Endothelial cell of umbilical vein (primary cell): Measurements from ENCODE around the gene SLC4A5.

Experiments
- EZH2 ChIP-seq: IDR thresholded peaks from 2 replicates; pipeline ENCODE4 v1.6.1; 2012; ENCODE audit warnings: borderline replicate concordance, low read depth, mild to moderate bottlenecking, moderate library complexity, low read length, inconsistent platforms; ENCODE audit not compliant: severe bottlenecking
- FOS ChIP-seq: IDR thresholded peaks from 2 replicates; pipeline ENCODE4 v1.6.1; 2011; ENCODE audit warnings: mild to moderate bottlenecking, low read length, moderate library complexity, borderline replicate concordance; ENCODE audit not compliant: insufficient read depth
- GATA2 ChIP-seq: IDR thresholded peaks from 2 replicates; pipeline ENCODE4 v1.7.0; 2011; ENCODE audit warnings: low read depth, mild to moderate bottlenecking, moderate library complexity, mixed read lengths, low read length; ENCODE audit not compliant: insufficient read length, insufficient read depth
- MYC ChIP-seq: IDR thresholded peaks from one replicate; pipeline ENCODE4 v1.6.1; 2011; ENCODE audit warnings: mild to moderate bottlenecking, low read depth, low read length
- POLR2A ChIP-seq: IDR thresholded peaks from 2 replicates; pipeline ENCODE4 v1.6.1; 2012; ENCODE audit warnings: low read depth, mild to moderate bottlenecking, control low read depth, low read length
- POLR2AphosphoS5 ChIP-seq: IDR thresholded peaks from 2 replicates; pipeline ENCODE4 v1.6.1; 2012; ENCODE audit warnings: low read depth, mild to moderate bottlenecking, control low read depth, low read length, moderate library complexity; ENCODE audit not compliant: insufficient read depth
- TF ChIP-seq, protein P1 (sequence below), 2 donors: IDR thresholded peaks; 1 replicate in 1 of 2; 2 replicates in 1 of 2; pipeline ENCODE4 v1.5.1; 2011; ENCODE audit warnings: low read length in 2 of 2, mild to moderate bottlenecking in 2 of 2, moderate library complexity in 2 of 2, control low read depth in 1 of 2, inconsistent platforms in 1 of 2, low read depth in 1 of 2; ENCODE audit not compliant: insufficient read depth in 1 of 2; ENCODE audit errors: extremely low read depth in 1 of 2
- TF ChIP-seq, protein P2 (sequence below): IDR thresholded peaks from 2 replicates; pipeline ENCODE4 v1.6.1; 2011; ENCODE audit not compliant: insufficient read depth, insufficient read length

DNA sequence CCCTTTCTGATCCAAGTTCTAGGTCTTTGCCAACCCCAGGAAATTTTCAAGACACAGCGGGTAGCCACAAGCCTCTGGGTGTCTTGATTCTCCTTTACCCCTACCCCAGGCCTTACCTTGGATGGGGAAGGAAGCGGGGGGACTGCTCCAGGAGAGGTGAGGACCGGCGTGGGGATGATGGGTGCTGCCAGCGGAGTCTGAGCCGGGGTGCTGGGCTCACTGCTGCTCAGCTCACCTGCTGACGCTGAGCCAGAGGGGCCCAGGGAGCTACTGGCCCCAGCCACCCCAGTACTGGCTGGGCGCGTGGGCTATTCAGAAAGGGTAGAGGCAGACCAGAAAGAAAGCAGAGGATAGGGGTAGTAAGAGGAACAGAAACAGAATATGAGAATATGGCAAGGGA, 28.2 kb upstream of the SLC4A5 start:
- TF ChIP-seq, protein P1, sequence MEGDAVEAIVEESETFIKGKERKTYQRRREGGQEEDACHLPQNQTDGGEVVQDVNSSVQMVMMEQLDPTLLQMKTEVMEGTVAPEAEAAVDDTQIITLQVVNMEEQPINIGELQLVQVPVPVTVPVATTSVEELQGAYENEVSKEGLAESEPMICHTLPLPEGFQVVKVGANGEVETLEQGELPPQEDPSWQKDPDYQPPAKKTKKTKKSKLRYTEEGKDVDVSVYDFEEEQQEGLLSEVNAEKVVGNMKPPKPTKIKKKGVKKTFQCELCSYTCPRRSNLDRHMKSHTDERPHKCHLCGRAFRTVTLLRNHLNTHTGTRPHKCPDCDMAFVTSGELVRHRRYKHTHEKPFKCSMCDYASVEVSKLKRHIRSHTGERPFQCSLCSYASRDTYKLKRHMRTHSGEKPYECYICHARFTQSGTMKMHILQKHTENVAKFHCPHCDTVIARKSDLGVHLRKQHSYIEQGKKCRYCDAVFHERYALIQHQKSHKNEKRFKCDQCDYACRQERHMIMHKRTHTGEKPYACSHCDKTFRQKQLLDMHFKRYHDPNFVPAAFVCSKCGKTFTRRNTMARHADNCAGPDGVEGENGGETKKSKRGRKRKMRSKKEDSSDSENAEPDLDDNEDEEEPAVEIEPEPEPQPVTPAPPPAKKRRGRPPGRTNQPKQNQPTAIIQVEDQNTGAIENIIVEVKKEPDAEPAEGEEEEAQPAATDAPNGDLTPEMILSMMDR (IDR thresholded peaks at IDR 0.05; ENCODE audit: extremely low read depth in 1 of 2, insufficient read depth in 1 of 2, low read depth in 1 of 2, low read length in 2 of 2), result no peak
- TF ChIP-seq POLR2AphosphoS5, result no peak
- no peak for TF ChIP-seq POLR2A
- no peak for TF ChIP-seq MYC
- TF ChIP-seq EZH2, result no peak
- no peak for TF ChIP-seq FOS
- TF ChIP-seq, protein P2, sequence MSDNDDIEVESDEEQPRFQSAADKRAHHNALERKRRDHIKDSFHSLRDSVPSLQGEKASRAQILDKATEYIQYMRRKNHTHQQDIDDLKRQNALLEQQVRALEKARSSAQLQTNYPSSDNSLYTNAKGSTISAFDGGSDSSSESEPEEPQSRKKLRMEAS, result no peak
- TF ChIP-seq GATA2, result no peak
